Uterus (tissue), 2 donors: ENCODE data around the gene NABP2.

ENCODE experiments used
- CTCF ChIP-seq, 4 experiments: fragments of 200-600 bp in 2 of 4; fragments of 450-650 bp in 2 of 4; sonication (generic) in 2 of 4; IDR thresholded peaks; one replicate each; pipeline ENCODE4 v1.5.1; 2016 to 2019; ENCODE audit warnings: antibody characterized with exemption in 4 of 4, mild to moderate bottlenecking in 2 of 4, moderate library complexity in 1 of 4
- POLR2A ChIP-seq, 2 donors: fragments of 450-650 bp; IDR thresholded peaks; one replicate each; pipeline ENCODE4 v1.6.1; 2016; ENCODE audit warnings: antibody characterized with exemption in 2 of 2, mild to moderate bottlenecking in 1 of 2, moderate library complexity in 1 of 2

GRCh38 chr12:56202838-56203237 is 21.3 kb upstream of the NABP2 start:
- TF ChIP-seq CTCF (IDR thresholded peaks at IDR 0.05): no peak
- TF ChIP-seq POLR2A (IDR thresholded peaks at IDR 0.05): no peak
